Stimulated activated CD4-positive, alpha-beta T cell treated with anti-CD3 and anti-CD28 coated beads, TNF-alpha, amount 100 ng/mL, for 48 hours (primary cell): ENCODE data around the gene HYAL3.
A peak's percentile ranks its signal among the peaks of the same experiment; 100 is the strongest.

Experiments
- DNase-seq, 3 donors: peaks; one replicate each; pipeline ENCODE4 v3.0.0-alpha.2; 2020; ENCODE audit warnings: low read depth in 3 of 3

Gene HYAL3

DNA sequence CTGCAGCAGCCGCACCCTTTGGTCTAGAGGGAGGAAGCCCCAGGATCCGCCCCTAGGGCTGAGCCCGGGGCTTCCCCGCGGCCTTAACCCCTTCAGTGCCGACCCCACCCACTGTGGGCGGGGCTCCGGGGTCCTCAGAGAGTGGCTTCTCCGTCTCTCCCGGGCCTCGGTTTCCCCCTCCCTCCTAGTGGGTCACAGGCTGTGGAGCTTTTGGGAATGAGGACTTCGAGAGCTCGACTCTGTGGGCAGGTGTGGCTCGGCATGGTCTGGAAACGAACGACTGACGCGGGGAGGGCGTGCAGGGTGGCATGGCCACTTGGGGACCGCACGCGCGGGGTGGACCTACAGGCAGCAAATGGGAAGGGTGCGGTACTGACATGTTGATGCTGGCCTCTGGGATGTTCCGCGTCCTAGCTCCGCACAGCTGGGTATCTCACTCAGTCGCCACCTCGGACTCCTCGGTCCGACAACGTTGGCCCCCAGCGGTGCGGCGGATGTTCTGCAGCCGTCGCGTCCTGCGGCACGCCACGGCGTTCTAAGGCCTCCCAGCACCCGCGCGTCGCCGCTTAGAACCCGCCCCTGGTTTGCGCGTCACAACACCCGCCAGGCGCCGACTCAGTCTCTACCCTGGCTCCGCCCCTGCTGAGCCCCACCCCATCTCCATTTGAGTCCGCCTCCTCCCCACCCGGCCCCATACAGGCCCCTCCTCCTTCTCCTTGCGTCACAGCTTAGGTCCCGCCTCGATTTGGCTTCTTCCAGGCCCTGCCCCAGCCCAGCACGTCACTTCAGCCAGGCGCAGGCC lies at the start of gene HYAL3, which contains the start of gene NAA80:
TSS of gene HYAL3 (minus strand) at position 570 of the 802 bp plus-strand sequence. CDS start 3,803 bp downstream, outside the sequence.
TSS of gene NAA80 (minus strand) at position 570 of the 802 bp plus-strand sequence. CDS start 1,942 bp downstream, outside the sequence.
- peak; percentile 97 to 99 (median 98) for DNase-seq

GRCh38 chr3:50347187-50347813 lies 48.1 kb upstream of the HYAL3 start:
- DNase-seq: peak; percentile 39 to 57 (median 56)

DNA sequence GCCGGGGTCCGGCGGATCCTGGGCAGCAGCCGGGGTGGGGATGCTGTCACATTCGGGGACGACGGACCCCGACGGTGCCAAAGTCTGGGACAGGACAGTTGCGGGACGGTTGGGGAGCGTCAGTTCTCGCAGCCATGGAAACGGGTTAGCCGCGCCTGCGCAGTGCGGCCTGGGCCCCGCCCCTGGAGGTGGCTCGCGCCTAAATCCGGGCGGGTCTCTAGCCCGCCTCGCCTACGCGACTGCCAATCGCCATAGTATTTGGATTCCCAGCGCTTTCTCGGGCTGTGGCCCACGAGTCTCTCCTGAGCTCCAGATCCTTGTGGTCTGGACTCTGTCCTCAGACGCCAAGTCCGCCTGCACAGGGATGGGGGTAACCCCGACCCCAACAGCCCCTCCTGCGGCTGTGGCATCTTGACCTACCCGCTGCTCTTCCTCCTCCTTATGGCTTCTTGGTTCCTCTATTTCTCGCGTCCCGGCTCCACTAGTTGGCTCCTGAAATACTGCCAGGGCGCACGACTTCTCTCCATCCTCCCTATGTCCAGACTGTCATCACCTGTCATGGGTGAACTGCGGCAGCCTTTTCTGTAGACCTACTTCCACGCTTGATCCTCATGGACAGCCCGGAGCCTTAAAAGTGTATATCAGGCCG lies 46.5 kb upstream of the HYAL3 start, which contains the start of gene ZMYND10:
TSS of gene ZMYND10 (minus strand) at position 147 of the 649 bp plus-strand sequence. CDS start 153 bp downstream, outside the sequence.
- peak; percentile 59 to 70 (median 70) for DNase-seq

DNA sequence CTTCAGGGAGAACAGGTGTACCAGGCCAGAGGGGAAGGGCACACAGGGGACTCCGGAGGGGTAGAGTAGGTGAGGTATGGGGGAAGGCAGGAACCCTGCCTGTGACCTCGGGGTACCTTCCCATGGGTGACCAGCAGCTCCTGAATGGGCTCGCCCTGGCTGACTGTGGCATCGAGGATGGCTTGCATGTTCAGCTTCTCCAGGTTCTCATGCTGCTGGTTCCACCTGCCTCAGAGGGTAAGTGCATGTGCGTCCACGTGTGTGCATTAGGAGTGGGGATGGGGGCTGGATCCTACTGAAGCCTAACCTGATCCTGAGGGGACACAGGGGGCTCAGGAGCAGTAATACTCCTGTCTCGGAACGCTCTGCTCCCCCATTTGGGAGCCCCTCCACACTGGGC lies 45.8 kb upstream of the HYAL3 start:
- no peak for DNase-seq

GRCh38 chr3:50342813-50343633 lies 43.8 kb upstream of the HYAL3 start:
- no peak for DNase-seq

- no peak for DNase-seq
These were observed 42.9 kb upstream of the HYAL3 start for GRCh38 chr3:50341996-50342650.

- no peak for DNase-seq
These were observed 42.3 kb upstream of the HYAL3 start for GRCh38 chr3:50341537-50341936.

GRCh38 chr3:50340448-50341329 lies 41.5 kb upstream of the HYAL3 start, which contains the start of gene RASSF1:
TSS of gene RASSF1 (minus strand) at chr3:50340836. CDS start at chr3:50340805, 31 bp downstream.
- DNase-seq: peak in 2 of 3 donors; percentile 56 to 65

DNA sequence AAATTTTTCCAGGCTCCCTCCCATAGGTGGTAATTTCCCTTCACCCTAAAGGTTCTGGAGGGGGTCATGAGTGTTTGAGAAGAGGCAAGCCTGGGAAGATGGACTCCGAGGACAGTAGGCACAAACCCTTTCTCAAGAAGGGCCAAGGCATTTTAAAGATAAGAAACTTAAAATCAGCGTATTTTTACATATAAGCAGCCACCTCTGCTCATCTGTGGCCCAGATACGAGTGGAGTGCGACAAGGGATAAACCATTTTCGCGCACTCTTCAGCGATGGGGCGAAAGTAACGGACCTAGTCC lies 40.9 kb upstream of the HYAL3 start:
- DNase-seq: no peak

- no peak for DNase-seq
These were observed 40.4 kb upstream of the HYAL3 start for GRCh38 chr3:50339485-50340146.

DNA sequence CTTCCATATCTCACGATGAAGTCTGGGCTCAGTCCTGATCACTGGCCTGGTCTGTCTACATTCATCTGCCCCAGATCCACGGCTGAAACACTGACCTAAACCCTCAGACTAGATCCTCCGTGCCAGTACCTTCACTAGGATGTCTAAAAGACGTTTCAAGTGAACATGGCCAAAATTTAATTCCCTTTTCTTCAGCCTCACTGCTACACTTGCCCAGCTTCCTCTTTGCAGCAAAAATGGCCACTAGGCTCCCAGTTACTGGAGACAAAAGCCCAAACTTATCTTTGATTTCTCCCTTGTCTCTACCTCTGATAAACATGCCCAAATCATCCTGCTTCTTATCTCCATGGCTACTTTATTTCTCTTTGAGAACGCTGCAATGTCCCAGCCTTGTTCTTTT lies 39.8 kb upstream of the HYAL3 start:
- DNase-seq: no peak

GRCh38 chr3:50337175-50337861 lies 38.1 kb upstream of the HYAL3 start:
- peak; percentile 94 to 97 (median 95) for DNase-seq

GRCh38 chr3:50336452-50337174 lies 37.4 kb upstream of the HYAL3 start:
- DNase-seq: no peak

GRCh38 chr3:50334339-50335075 lies 35.3 kb upstream of the HYAL3 start:
- DNase-seq: no peak

GRCh38 chr3:50333744-50334328 lies 34.6 kb upstream of the HYAL3 start:
- DNase-seq: no peak

DNA sequence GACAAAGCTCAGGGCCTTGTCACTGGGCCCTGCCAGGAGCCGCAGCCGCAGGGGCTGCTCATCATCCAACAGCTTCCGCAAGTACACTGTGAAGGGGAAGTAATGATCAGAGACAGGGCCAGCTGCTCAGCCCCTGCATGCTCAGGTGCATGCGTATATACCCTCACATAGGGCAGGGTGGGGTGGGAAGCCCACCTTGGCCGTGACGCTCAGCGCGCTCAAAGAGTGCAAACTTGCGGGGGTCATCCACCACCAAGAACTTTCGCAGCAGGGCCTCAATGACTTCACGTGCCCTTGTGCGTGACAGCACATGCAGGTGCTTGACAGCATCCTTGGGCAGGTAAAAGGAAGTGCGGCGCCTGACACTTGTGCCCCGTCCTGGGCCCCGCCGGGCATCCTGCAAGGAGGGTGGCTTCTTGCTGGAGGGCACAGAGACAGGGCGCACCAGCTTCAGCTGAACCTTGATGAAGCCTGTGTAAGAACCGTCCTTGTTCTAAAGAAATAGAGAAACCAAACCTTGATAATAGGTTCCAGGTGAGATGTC lies 32.2 kb upstream of the HYAL3 start:
- DNase-seq: no peak

- DNase-seq: no peak
These were observed 31.1 kb upstream of the HYAL3 start for GRCh38 chr3:50330330-50330729.
